Limb (tissue), 2 donors: ENCODE data around the gene CLCA2.
A peak's percentile ranks its signal among the peaks of the same experiment; 100 is the strongest.

Experiments
- DNase-seq, 2 donors: peaks; one replicate each; pipeline ENCODE4 v3.0.0-alpha.2; 2016; ENCODE audit errors: extremely low spot score in 2 of 2

The CLCA2 gene

GRCh38 chr1:86423873-86424272, at the start of gene CLCA2:
CLCA2 (plus strand) TSS chr1:86424171; CDS start chr1:86424248, 77 bp downstream.
- no peak for DNase-seq

GRCh38 chr1:86375688-86376087, 48.3 kb upstream of the CLCA2 start:
- no peak for DNase-seq

- no peak for DNase-seq
Measured at GRCh38 chr1:86377341-86377740, 46.6 kb upstream of the CLCA2 start.

GRCh38 chr1:86378813-86379212, 45.2 kb upstream of the CLCA2 start:
- DNase-seq = no peak

GRCh38 chr1:86380257-86380861, 43.6 kb upstream of the CLCA2 start:
- peak in 1 of 2 donors; percentile 85 for DNase-seq

- DNase-seq = no peak
Measured at GRCh38 chr1:86381223-86381622, 42.7 kb upstream of the CLCA2 start.

GRCh38 chr1:86382878-86383277, 41.1 kb upstream of the CLCA2 start:
- DNase-seq = no peak

- DNase-seq = no peak
Measured at GRCh38 chr1:86387916-86388627, 35.9 kb upstream of the CLCA2 start.

GRCh38 chr1:86388777-86389176, 35.2 kb upstream of the CLCA2 start:
- no peak for DNase-seq

- DNase-seq = no peak
Measured at GRCh38 chr1:86389307-86389706, 34.7 kb upstream of the CLCA2 start.

- DNase-seq = no peak
Measured at GRCh38 chr1:86394416-86394815, 29.6 kb upstream of the CLCA2 start.

- peak; percentile 88 to 91 for DNase-seq
Measured at GRCh38 chr1:86395751-86396497, 28.0 kb upstream of the CLCA2 start, which contains the start of gene ODF2L. ODF2L (minus strand) TSS chr1:86396323; CDS start chr1:86387027, 9,296 bp downstream.

GRCh38 chr1:86396498-86396890, 27.5 kb upstream of the CLCA2 start:
- peak in 1 of 2 donors; percentile 15 for DNase-seq

- no peak for DNase-seq
Measured at GRCh38 chr1:86409416-86410021, 14.5 kb upstream of the CLCA2 start.

GRCh38 chr1:86410879-86411278, 13.1 kb upstream of the CLCA2 start:
- no peak for DNase-seq

- no peak for DNase-seq
Measured at GRCh38 chr1:86416343-86416742, 7.6 kb upstream of the CLCA2 start.

- no peak for DNase-seq
Measured at GRCh38 chr1:86419277-86419903, 4.6 kb upstream of the CLCA2 start.

- DNase-seq = no peak
Measured at GRCh38 chr1:86421601-86422280, 2.2 kb upstream of the CLCA2 start.

GRCh38 chr1:86423473-86423872, 498 bp upstream of the CLCA2 start:
- no peak for DNase-seq

GRCh38 chr1:86429122-86429725, 5.3 kb downstream of the CLCA2 start:
- no peak for DNase-seq
